ENCODE results near the gene SMLR1.
"Not testable (repeated sequence)": the region's sequence is repeated elsewhere in the genome, so short reads cannot be mapped to it uniquely, and the experiment has no call there.

Gene SMLR1

DNA sequence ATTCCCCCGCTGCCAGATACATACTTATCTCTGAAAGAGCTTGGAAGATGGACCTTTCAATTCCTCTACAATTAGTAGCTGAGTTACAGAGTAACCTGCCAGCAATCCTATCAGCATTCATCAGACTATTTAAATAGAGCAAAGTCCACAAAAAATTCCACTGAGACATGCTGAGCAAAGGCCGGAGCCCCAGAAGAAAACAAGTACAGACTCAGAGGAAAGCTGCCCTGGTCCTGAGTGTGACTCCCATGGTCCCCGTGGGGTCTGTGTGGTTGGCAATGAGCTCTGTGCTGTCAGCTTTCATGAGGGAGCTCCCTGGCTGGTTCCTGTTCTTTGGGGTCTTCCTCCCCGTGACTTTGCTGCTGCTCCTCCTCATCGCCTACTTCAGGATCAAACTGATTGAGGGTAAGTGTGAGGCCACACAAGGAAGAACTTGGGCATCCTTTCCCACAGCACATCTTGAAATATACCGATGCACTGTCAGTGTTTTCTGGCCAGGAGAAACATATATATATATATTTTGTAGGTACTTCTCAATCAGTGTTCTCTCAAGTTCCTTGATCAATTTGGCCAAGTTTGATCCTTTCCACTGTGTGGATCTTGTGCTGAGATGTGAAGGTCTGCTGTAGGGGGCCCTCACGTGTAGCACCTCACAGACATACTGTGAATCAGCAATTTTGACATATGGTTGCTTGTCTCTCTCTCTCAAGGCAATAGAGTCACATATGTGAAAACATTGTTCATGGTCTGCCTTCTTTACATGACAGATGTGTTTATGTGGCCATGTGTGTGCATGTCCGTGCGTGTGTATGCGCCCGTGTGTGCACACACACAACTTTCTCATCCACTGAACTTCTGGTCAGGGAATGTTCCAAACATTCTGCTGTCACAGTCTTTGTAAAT lies at the start of gene SMLR1:
Gene SMLR1 (plus strand): TSS at position 160 of the 903 bp plus-strand sequence. CDS start 8 bp downstream, at position 168.
- DNase-seq (ENCODE audit: low spot score), result no peak

DNA sequence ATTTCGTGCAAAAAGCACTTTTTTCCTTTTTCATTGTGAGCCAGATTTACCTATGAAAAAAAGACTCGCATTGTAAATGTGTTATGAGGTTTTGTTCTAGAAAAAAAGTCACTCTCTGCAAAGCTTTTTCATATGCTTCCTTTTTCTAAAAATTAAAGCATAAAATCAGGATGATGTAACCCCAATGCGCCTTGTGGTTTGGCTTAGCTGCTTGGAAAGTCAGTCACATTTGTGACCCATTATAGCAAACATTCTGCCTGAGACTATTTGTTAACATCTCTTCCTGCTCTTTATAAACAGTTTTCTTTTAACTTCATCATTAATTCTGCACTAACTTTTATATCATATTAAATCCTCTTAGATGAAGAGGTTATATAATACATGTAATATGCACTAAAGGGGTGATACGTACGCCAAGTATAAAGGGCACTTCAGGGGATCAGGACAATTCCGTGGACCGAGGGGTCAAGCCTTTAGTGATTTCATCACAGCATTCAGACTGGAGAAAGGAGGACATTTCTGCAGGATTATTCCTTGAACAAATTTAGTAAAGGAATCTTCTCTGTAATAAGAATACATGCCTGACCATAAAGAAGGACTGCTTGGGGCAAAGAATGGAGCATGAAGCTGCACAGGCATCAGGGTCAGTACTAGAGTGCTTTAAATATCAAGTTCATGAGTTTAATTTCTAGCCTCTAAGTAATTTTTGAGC lies 48.1 kb upstream of the SMLR1 start:
- DNase-seq (ENCODE audit: low spot score), result no peak

DNA sequence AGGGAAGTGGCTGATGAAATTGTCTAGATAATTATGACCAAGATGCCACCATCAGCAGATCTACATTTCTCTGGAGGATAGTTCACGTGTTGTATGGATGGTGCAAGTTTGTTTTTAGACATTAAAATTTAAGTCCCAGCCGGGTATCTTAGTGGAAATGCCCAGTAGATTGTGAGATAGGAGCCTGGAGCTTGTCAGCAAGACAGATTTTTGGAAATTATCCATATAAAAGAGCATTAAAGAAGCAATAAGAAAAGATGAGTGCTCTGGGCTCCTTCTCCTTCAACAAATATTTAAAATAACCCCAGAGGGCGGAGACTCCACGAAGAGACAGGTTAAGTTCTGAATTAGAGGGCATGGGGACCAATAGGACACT lies 47.6 kb upstream of the SMLR1 start:
- DNase-seq (ENCODE audit: low spot score), result no peak

DNA sequence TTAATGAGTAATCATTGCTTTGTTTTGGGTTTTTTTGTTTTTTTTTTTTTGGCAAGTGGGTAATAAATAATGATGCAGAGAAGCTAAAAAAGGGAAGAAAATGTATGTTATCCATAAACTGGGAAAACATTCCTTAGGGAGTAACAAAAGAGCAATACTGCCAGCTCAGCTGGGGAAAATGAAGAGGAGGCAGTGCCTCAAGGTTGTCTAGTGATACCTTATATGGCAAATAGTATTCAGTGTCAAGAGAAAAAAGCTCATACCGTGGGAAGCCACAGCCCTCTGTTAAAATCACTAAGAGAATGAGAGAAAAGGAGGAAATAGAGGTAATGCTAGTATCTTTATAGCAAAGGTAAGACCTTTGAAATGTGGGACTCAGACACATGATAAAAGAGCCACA lies 47.1 kb upstream of the SMLR1 start:
- DNase-seq (ENCODE audit: low spot score), result no peak

DNA sequence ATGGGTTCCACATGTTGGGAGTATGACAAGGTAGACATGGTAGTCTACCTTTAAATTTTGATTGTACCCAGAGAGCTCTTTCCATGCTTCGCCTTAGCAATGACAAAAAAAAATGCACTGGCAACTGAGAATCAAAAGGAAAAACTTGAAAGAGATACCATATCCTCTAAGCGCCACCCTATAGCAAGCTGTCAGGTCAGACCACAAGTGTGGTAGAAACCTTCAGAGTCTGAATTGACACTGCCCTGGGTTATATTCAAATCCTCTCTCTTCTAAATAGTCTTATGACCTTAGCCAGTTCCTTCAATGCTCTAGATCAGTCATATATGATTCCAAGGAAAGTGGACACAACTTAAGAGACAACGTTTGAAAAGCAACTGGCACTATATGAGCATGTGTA lies 45.6 kb upstream of the SMLR1 start:
- DNase-seq (ENCODE audit: low spot score), result no peak

DNA sequence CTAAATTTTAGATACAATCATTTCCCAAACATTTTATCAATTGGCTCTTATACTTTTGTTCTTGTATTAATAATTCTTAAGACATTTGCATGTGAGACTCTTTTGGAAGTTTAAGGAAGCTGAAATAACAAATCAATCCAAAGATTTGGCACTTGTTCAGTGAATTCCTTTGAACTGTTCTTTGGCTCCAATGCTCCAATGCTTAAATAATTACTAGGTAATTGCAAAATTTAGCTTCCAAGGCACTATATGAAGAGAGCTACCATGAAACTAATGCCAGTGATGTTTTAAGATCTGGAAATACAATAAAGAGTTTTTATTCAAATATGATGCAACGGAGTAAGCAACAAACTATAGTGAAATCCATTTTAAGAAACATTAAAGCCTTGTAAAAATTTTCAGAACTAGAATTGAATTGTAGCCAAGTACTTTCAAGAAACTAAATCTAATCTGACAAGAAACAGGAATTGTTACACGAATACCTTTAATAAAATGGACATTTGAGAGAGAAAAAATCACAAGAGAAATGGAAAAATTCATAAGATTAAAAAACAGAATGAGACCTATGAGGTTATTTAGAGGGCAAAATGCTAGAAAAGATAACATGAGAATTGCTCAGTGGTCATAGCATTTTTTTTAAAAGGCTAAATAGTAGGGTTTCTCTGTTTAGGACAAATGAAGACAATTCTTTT lies 43.6 kb upstream of the SMLR1 start:
- no peak for DNase-seq (ENCODE audit: low spot score)

DNA sequence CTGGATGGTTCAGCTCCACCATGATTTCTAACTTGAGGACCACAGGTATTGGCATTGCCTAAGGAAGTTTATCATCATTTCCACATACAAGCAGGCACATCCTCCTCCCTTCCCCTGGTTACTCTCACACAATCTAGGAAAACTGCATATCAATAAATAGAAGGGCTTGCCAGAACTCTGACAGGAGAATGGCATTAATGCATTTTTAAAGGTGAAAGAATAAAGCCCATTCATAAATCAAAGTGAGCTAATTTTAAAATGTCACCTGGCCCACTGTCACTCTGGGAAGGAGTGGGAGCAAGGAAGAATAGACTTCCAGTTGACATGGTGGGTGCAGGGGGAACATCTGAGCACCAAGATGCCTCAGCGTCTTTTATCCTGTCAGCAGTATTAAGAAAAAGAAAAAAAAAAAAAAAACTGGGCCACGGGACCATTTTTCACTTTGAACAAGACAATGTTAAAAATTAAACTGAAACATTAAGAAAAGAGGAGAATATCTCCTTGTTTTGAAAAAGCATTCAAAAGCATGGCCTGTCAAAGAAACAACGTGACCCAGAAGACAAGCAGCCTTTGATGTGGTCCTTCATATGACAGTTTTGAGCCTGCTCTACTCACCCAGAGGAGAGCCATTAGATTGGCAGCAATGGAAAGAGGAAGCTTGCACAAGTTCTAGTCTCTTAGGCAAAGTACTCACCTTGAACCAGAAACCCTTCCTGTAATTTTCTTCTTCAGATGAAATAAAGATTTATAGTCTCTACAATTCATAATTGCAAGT lies 39.3 kb upstream of the SMLR1 start:
- no peak for DNase-seq (ENCODE audit: low spot score)

DNA sequence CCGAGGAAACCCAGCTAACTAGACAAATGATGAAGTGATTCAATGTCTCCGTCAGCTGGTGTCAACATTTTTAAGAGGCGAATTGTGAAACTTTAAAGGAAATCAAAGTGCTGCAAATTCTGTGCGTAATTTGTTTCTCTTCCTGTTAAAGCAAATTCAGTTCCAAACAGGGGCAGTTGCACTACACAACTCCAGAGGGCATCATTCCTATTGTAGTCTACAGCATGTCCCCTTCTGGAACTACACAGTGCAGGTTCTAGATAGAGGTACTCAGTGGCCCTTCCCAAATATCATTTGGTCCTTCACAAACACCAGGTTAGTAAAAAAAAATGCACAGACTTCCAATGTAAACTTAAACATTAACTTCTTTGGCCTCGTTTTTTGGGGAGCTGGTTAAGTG lies 38.3 kb upstream of the SMLR1 start:
- DNase-seq (ENCODE audit: low spot score), result no peak

DNA sequence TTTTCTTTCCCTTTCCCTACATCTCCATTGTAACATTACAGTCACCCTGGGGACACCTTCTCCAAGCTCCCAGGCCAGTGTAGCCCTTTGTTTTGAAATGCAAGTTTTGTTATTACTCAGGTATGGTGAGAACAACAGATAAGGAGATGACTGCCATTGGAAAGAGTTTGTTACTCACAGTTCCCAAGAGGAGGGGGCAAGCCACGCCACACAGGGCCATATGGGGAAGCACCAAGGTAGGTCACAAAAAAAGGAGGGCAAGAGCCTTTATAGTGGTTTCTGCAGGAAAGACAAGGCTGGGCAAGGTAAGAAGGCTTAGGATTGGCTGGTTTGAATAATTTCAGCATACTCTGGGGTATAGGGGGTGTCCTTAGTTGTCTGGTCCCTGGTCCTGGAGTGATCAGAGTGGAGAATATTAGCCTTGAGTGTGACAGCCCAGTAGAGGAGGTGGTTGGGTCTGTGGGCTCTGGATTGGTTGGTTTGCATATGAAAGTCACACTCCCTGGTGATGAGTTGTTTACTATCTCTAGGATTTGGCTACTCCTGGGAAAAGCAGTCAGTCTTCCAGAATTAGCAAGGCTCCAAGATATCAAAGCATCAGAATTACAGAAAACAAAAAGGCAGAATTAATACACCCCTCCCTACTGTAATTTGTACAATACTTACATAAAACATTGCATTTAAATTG lies 33.1 kb upstream of the SMLR1 start:
- DNase-seq (ENCODE audit: low spot score), result no peak

DNA sequence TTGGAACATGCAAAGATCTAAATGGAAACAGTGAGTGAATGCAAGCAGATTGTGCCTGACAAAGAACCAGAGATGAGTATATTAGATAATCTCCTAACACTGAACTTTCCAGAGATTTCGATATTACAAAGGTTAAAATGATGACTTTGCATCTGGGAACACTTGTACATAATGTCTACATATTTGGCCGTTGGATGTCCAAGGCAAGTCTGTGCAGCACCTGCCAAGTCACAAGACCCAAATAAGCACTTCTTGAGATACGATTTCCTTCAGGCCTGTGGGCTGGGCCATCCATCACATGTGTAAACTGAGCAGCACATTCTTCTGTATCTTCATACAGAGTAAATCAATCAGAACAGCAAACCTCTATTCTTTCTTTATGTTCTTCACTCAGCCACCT lies 32.5 kb upstream of the SMLR1 start:
- DNase-seq (ENCODE audit: low spot score), result no peak

DNA sequence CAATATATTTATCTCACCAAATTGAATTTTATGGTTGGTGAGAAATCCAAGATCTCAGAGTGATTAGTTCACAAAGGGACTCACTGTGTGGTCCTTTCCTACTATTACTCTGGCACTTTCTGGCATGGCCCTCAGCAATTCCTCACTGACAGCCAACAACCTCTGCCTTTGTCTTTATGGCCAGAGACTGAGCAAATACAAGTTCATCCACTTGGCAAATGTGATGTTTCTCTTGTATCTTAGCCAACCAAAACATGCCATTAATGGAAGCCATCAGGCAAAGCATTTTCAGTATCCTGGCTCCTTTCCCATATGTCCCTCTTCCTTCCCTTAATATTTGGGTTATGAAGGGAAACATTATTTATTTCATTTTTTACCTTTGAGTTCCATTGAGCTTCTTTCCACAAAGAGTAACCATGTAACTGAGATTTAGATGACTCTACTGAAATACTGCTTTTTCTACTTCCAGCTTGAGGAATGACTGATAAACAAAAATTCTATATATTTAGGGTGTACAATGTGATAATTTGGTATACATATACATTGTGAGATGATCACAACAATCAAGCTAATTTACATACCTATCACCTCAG lies 30.8 kb upstream of the SMLR1 start:
- DNase-seq (ENCODE audit: low spot score), result no peak

DNA sequence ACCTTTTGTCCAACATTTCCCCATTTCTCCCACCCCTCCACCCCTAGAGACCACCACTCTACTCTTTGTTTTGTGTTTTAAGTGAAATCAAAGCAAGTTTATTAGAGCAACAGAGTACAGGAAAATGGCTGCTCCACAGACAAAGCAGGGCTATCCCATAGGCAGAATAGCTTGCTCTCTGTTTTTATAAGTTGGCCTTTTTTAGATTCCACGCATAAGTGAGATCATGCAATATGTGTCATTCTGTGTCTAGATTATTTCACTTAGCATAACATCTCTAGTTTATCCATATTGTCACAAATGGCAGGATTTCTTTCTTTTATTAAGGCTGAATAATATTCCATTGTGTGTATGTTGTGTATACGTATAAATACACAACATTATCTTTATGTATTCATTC lies 30.1 kb upstream of the SMLR1 start:
- no peak for DNase-seq (ENCODE audit: low spot score)

DNA sequence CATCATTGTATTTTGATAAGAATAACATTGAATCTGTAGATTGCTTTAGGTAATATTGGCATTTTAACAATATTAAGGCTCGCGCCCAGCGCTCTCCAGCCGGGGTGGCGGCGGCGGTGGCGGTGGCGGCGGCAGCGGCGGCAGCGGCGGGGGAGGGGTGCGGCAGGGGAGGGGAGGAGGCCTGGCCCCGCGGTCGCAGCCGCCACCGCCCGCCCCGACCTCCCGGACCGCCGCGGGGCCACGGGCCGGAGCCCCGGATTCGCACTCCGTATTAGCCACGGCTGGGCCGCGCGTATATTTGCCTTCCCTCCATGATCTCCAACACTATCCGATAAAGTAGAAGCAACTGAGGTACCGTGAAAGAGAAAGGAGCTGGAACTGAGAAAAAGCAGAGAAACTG lies 25.8 kb upstream of the SMLR1 start:
- DNase-seq (ENCODE audit: low spot score), result not testable (repeated sequence)

DNA sequence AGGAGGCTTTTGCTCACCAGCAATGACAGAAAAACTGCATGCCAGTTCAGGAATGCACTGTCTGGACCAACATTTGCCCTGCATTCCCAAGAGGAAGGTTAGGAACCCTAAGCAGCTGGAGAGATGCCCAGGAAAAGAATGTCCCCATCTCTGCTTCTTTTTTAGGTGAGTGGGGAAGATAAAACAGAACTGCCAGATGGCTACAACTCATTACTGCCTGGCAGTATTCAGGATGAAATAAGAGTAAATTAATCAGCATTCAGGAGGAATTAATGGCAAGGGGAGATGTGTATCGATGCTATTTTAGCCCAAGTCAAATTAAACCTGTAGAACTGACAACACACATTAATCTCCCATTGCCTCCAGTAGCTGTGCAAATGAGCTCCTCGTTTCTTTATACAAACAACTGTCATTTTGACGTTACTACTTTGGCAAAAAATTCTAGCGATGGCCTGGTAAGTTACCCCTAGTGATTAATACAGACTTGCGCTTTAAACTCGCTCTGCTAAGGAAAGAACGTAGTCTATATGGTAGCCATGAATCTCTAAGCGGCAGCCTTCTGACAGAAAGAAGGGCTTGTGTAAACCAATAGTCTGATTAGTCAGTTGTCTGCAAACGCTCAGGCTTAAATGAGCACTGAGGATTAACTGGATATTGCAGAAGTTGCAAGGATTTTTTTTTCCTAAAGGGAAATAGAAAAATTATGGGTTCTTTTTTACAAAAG lies 16.7 kb upstream of the SMLR1 start:
- no peak for DNase-seq (ENCODE audit: low spot score)

DNA sequence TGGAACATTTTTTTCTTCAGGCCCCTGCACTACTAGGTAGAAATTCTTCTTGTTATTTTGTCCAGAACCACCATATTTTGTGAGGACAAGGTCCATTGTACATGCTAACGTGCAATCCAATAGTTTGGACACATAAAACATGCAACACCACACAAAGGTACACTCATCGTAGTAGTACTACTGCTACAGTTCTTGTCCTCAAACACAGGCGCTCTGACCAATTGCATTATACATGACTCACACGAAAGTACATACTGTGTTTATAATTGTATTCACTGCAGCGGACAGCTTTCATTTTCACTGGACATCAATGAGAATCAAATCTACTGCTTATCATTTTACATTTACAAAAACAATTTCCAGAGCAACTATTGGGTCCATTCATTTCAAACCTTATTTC lies 15.3 kb upstream of the SMLR1 start:
- DNase-seq (ENCODE audit: low spot score), result no peak

DNA sequence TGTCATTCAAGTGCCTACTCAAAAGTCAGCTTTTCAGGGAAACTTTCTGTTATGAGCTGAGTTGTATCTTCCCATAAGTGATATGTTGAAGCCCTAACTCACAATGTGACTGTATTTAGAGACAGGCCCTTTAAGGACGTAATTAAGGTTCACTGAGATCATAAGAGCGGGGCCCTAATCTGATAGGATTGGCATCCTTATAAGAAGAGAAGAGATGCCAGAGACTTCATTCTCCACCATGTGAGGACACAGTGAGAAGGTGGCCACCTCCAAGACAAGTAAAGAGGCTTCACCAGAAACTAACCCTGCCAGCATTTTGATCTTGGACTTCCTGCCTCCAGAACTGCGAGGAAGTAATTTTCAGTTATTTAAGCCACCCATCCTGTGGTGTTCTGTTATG lies 12.7 kb upstream of the SMLR1 start:
- DNase-seq (ENCODE audit: low spot score), result no peak

DNA sequence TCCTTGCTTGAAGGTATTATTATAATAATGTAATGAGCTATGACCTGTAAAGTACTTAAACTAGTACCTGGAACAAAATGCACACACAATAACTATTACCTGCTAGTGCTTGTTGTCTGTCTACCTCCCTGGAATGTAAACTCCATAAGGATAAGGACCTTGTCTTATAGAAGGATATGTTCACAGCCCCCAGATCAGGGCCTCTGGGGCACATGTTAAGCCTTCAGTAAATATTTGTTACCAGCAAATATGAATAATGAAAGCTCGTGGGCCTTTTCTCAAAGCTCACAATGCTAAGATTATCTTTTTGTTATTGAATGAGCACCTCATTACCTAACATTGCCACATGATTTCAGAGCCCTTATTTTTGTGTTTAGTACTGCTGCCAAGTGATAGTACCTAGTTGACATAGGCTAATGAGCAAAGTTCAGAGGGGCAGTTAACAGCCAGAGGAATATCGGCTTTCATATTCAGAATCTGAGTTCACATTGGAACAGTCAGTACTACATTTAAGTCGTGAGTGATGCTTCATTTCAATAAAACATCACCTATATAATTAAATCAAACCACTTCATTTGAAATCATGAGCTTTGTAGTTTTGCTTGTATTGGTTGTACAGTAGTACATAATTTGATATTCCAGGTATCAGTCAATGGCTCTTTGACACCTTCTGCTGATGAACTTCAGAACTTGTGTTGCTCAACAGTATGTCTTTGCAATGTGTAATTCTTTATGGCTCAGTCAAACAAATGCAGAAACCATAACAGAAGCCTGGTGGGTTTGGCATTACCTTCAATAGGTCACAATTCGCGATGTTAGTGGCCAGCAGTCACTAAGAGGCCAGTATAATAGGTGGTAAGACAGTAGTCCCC lies 11.8 kb upstream of the SMLR1 start:
- no peak for DNase-seq (ENCODE audit: low spot score)

DNA sequence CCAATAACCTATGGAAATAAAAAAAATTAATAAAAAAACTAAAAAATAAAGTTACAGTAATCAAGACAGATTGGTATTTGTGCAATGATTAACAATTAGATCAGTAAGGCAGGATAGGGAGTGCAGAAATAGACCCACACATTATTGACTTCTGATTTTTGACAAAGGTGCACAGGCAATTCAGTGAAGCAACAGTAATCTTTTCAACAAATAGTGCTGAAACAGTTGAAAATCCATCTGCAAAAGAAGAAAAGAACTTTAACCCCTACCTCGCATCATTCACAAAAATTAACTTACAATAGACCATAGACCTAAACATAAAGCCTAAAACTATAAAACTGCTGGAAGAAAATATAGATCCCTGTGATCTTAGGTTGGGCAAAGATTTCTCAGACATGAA lies 4.5 kb upstream of the SMLR1 start:
- DNase-seq (ENCODE audit: low spot score), result no peak

DNA sequence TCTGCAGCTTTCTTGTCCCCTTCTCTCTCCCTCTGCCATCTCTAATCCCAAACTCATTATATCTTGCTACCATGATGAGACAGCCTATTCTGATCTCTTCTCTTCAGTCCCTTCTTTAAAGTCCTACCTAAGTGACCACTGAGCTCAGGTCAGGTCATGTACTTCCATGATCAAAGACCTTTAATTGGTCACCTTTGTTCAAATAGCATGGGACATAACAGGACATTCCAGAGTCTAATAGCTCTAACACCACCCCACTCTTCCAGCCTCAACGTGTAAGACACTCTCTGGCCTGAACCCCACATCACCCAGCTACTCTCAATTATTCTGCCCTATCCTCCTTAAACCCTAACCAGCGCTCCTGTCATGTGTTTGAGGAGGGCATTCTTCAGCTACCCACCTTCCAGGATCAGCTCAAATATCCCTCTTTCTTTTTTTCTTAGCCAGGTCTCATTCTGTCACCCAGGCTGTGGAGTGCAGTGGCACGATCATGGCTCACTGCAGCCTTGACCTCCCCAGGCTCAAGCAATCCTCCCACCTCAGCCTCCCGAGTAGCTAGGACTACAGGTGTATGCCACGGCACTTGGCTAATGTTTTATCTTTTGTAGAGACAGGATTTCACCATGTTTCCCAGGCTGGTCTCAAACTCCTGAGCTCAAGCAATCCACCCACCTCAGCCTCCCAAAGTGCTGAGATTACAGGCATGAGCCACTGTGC lies 2.1 kb upstream of the SMLR1 start:
- no peak for DNase-seq (ENCODE audit: low spot score)

All from iPS-NIHi11 (cell line).